Measurements from ENCODE around the gene CAMSAP1.

GRCh38 chr9:135763716-135764446 lies 143.5 kb downstream of the CAMSAP1 start:
- no peak for TF ChIP-seq CTCF (IDR thresholded peaks at IDR 0.05; ENCODE audit: borderline replicate concordance, extremely low read depth, low read length, poor library complexity, severe bottlenecking)
- TF ChIP-seq EZH2 (IDR thresholded peaks at IDR 0.05; ENCODE audit: borderline replicate concordance, low read depth, low read length, severe bottlenecking), result no peak
